GM12878 (cell line): ENCODE data around the gene SPATA22. TPM values are rescaled to one million over a fixed set of nuclear protein-coding genes. Genes with fewer than 3 reads are reported as not detected.

Experiments used
- ATAC-seq: fragments of 200-7000 bp; cut with Tn5 transposase; 3 replicates; pipeline ENCODE4 v1.9.1; 2020; ENCODE audit warnings: mild to moderate bottlenecking, moderate library complexity
- BruUV-seq: library from RNA; stranded (reverse); fragments of 400-500 nt; replicated peaks from 2 replicates; lab custom pipeline; 2021; lab: Mats Ljungman, UMichigan
- CTCF ChIA-PET: fragments of 300-600 bp; sonication (Branson Sonifier 250); formaldehyde crosslinking; extraction: SDS; loops from one replicate; lab custom pipeline; 2021; ENCODE audit warnings: inconsistent platforms; lab: Yijun Ruan, JAX
- POLR2A ChIA-PET: fragments of 350-600 bp; formaldehyde crosslinking; extraction: SDS; loops from one replicate; lab custom pipeline; 2021; ENCODE audit warnings: inconsistent platforms; lab: Charles Lee
- RAD21 ChIA-PET: fragments of 300-600 bp; sonication (Branson Sonifier 250); formaldehyde crosslinking; loops from one replicate; lab custom pipeline; 2023; ENCODE audit warnings: antibody characterized with exemption; ENCODE audit not compliant: unreplicated experiment; lab: Charles Lee
- SMC1A ChIA-PET: fragments of 300-600 bp; sonication (Branson Sonifier 250); formaldehyde crosslinking; loops from one replicate; lab custom pipeline; 2023; ENCODE audit not compliant: unreplicated experiment, uncharacterized antibody; lab: Charles Lee
- DNase-seq: peaks from one replicate; pipeline ENCODE4 v3.0.0-alpha.2; 2011; ENCODE audit warnings: low read depth, low spot score
- FAIRE-seq: peaks from 3 replicates; lab custom pipeline; 2011; peaks lifted over from hg19 to GRCh38; lab: Jason Lieb, UNC
- H2AFZ ChIP-seq: 2 replicates; pipeline ENCODE4 v1.6.0; 2011; ENCODE audit warnings: low read depth, low read length, control low read depth; ENCODE audit not compliant: control insufficient read depth
- H3K27ac ChIP-seq: 2 replicates; pipeline ENCODE4 v1.5.1; 2011; ENCODE audit warnings: control low read depth; ENCODE audit not compliant: control insufficient read depth, insufficient read depth
- H3K27me3 ChIP-seq, 2 experiments: replicated peaks in 1 of 2; 2 replicates each; pipeline versions ENCODE4 v1.6.0 to v1.6.1; 2011; ENCODE audit warnings: low read length in 1 of 2; ENCODE audit not compliant: control insufficient read depth in 2 of 2, insufficient read depth in 2 of 2
- H3K36me3 ChIP-seq, 2 experiments: 2 replicates each; pipeline ENCODE4 v1.5.1; 2011; ENCODE audit warnings: low read length in 1 of 2; ENCODE audit not compliant: control insufficient read depth in 2 of 2, insufficient read depth in 2 of 2
- H3K4me1 ChIP-seq: 2 replicates; pipeline ENCODE4 v1.6.1; 2011; ENCODE audit warnings: mild to moderate bottlenecking, low read length, moderate library complexity, mixed read lengths; ENCODE audit not compliant: control insufficient read depth, insufficient read depth
- H3K4me2 ChIP-seq: 2 replicates; pipeline ENCODE4 v1.6.0; 2011; ENCODE audit warnings: control low read depth; ENCODE audit not compliant: control insufficient read depth, insufficient read depth
- H3K4me3 ChIP-seq: fragments of 200-600 bp; sonication (generic); 2 replicates; pipeline ENCODE4 v1.5.1; 2016
- H3K79me2 ChIP-seq: 2 replicates; pipeline ENCODE4 v1.6.0; 2011; ENCODE audit warnings: low read length; ENCODE audit not compliant: control insufficient read depth, insufficient read depth
- H3K9ac ChIP-seq: 2 replicates; pipeline ENCODE4 v1.8.0; 2011; ENCODE audit warnings: low read length, control low read depth, mixed read lengths; ENCODE audit not compliant: control insufficient read depth, insufficient read depth
- H3K9me3 ChIP-seq: replicated peaks from 3 replicates; pipeline ENCODE4 v1.5.1; 2011; ENCODE audit warnings: mild to moderate bottlenecking, low read length; ENCODE audit not compliant: control insufficient read depth, insufficient read depth
- H4K20me1 ChIP-seq: 2 replicates; pipeline ENCODE4 v1.6.0; 2011; ENCODE audit not compliant: control insufficient read depth, insufficient read depth
- BCL3 ChIP-seq: IDR thresholded peaks from 2 replicates; pipeline ENCODE4 v1.6.1; 2011; ENCODE audit warnings: borderline replicate concordance, low read depth, mild to moderate bottlenecking, moderate library complexity, low read length; ENCODE audit not compliant: insufficient read depth, poor library complexity, severe bottlenecking
- BMI1 ChIP-seq: fragments of 450-650 bp; IDR thresholded peaks from 2 replicates; pipeline ENCODE4 v1.6.1; 2016; ENCODE audit warnings: mild to moderate bottlenecking, moderate library complexity, borderline replicate concordance
- CHD1 ChIP-seq: IDR thresholded peaks from 2 replicates; pipeline ENCODE4 v1.6.1; 2012; ENCODE audit warnings: low read depth, low read length, improper control_type of control experiment
- MYC ChIP-seq: IDR thresholded peaks from 2 replicates; pipeline ENCODE4 v1.6.1; 2011; ENCODE audit warnings: mild to moderate bottlenecking, low read length, moderate library complexity, inconsistent platforms; ENCODE audit not compliant: insufficient read depth, insufficient replicate concordance, insufficient read length, severe bottlenecking
- PBX3 ChIP-seq: IDR thresholded peaks from 2 replicates; pipeline ENCODE4 v1.6.1; 2011; ENCODE audit warnings: mild to moderate bottlenecking, low read depth, low read length, moderate library complexity; ENCODE audit not compliant: insufficient replicate concordance
- RAD21 ChIP-seq: IDR thresholded peaks from 2 replicates; pipeline ENCODE4 v1.6.1; 2011; ENCODE audit warnings: mild to moderate bottlenecking, low read depth, low read length, moderate library complexity; ENCODE audit not compliant: insufficient read depth
- SIX5 ChIP-seq: IDR thresholded peaks from 2 replicates; pipeline ENCODE4 v1.6.1; 2011; ENCODE audit warnings: mild to moderate bottlenecking, low read depth, low read length, moderate library complexity; ENCODE audit not compliant: severe bottlenecking
- SPI1 ChIP-seq: IDR thresholded peaks from 2 replicates; pipeline ENCODE4 v1.6.1; 2011; ENCODE audit warnings: low read depth, mild to moderate bottlenecking, low read length, moderate library complexity, borderline replicate concordance; ENCODE audit not compliant: insufficient read depth
- STAT3 ChIP-seq: IDR thresholded peaks from 2 replicates; pipeline ENCODE4 v1.6.1; 2011; ENCODE audit warnings: low read depth, low read length, improper control_type of control experiment
- TCF7 ChIP-seq: IDR thresholded peaks from 2 replicates; pipeline ENCODE4 v1.6.1; 2014; ENCODE audit warnings: antibody characterized with exemption, borderline replicate concordance
- WGBS: methylation state at CpG from one replicate; pipeline ENCODE4 v1.1.6; 2016; ENCODE audit warnings: low lambda C conversion rate; ENCODE audit not compliant: insufficient replicate concordance, insufficient coverage; ENCODE audit errors: missing lambda C conversion rate; 5-methylcytosine and 5-hydroxymethylcytosine counted together
- in situ Hi-C: fragments of 300-500 bp; cut with MboI; formaldehyde crosslinking; loops from 9 replicates; pipeline ENCODE4 v1.14.3; 2018; ENCODE audit warnings: mixed read lengths
- intact Hi-C: fragments of 100-400 bp; cut with micrococcal nuclease; formaldehyde crosslinking; loops from one replicate; pipeline ENCODE4 v1.14.2; 2022; ENCODE audit not compliant: unreplicated experiment
- polyA plus RNA-seq, 11 experiments: library from polyadenylated mRNA; depleted of rRNA in 4 of 11; unstranded in 6 of 11; stranded (reverse) in 5 of 11; fragments of >200 nt; fragmentation: Nextera tagmentation in 4 of 11; fragmentation: Illumina TruSeq in 1 of 11; extraction: Ambion mirVana in 4 of 11; extraction: Trizol in 1 of 11; gene quantifications; 1 replicate in 1 of 11; 2 replicates in 10 of 11; pipeline versions ENCODE4 v1.2.1 to v1.2.3, GENCODE V29; 2011 to 2016; ENCODE audit warnings: inconsistent platforms in 2 of 11, missing spikeins in 2 of 11, low read depth in 1 of 11
- total RNA-seq, 4 experiments: library from RNA; depleted of rRNA in 3 of 4; stranded (reverse); fragments of >200 nt in 3 of 4; fragmentation: Illumina TruSeq in 1 of 4; extraction: Trizol in 1 of 4; gene quantifications; 2 replicates each; pipeline versions ENCODE4 v1.2.1 to v1.2.3, GENCODE V29; 2013 to 2021
- TF ChIP-seq, protein P1 (sequence below): fragments of 450-650 bp; IDR thresholded peaks from 2 replicates; pipeline ENCODE4 v1.6.1; 2016; ENCODE audit warnings: mild to moderate bottlenecking, moderate library complexity, borderline replicate concordance
- TF ChIP-seq, protein P2 (sequence below): fragments of 450-650 bp; IDR thresholded peaks from 2 replicates; pipeline ENCODE4 v1.6.1; 2017; ENCODE audit warnings: mild to moderate bottlenecking

Gene SPATA22
- total and polyA plus RNA-seq, 10 of the 15 experiments (the other 5 are each of a cell fraction or from before 2014, with no cell fraction given) = not detected

DNA sequence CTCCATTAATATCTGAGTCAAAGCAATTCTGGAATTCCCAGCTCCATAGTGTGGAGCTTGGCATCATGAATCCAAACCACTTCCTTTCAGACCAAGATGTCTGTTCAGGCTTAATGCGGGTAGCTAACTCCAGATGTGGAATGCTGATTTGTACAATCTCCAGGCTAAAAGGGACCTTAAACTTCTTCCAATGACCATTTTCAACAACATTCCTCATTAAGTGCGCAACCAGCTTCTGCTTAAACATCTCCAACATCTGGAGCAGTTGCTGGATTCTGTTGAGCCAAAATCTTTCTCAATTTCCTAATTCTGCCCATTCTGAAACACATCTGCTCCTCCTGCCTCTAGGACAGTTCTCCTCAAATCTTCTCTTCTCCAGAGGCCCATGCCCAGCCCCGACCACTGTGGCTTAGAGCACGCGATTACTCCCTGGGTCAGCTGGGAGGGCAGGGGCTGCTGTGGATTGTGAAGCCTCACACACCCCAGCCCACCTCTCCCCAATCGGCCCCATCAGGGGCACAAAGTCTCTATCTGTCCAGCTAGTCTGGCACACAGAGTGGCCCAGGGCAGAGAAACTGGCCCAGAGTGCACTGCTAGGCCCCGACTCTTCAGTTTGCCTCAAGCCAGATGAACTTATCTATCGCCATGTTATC, 40.4 kb upstream of the SPATA22 start (continued):
- TF ChIP-seq, protein P1, sequence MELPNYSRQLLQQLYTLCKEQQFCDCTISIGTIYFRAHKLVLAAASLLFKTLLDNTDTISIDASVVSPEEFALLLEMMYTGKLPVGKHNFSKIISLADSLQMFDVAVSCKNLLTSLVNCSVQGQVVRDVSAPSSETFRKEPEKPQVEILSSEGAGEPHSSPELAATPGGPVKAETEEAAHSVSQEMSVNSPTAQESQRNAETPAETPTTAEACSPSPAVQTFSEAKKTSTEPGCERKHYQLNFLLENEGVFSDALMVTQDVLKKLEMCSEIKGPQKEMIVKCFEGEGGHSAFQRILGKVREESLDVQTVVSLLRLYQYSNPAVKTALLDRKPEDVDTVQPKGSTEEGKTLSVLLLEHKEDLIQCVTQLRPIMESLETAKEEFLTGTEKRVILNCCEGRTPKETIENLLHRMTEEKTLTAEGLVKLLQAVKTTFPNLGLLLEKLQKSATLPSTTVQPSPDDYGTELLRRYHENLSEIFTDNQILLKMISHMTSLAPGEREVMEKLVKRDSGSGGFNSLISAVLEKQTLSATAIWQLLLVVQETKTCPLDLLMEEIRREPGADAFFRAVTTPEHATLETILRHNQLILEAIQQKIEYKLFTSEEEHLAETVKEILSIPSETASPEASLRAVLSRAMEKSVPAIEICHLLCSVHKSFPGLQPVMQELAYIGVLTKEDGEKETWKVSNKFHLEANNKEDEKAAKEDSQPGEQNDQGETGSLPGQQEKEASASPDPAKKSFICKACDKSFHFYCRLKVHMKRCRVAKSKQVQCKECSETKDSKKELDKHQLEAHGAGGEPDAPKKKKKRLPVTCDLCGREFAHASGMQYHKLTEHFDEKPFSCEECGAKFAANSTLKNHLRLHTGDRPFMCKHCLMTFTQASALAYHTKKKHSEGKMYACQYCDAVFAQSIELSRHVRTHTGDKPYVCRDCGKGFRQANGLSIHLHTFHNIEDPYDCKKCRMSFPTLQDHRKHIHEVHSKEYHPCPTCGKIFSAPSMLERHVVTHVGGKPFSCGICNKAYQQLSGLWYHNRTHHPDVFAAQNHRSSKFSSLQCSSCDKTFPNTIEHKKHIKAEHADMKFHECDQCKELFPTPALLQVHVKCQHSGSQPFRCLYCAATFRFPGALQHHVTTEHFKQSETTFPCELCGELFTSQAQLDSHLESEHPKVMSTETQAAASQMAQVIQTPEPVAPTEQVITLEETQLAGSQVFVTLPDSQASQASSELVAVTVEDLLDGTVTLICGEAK = no peak
- TF ChIP-seq, protein P2, sequence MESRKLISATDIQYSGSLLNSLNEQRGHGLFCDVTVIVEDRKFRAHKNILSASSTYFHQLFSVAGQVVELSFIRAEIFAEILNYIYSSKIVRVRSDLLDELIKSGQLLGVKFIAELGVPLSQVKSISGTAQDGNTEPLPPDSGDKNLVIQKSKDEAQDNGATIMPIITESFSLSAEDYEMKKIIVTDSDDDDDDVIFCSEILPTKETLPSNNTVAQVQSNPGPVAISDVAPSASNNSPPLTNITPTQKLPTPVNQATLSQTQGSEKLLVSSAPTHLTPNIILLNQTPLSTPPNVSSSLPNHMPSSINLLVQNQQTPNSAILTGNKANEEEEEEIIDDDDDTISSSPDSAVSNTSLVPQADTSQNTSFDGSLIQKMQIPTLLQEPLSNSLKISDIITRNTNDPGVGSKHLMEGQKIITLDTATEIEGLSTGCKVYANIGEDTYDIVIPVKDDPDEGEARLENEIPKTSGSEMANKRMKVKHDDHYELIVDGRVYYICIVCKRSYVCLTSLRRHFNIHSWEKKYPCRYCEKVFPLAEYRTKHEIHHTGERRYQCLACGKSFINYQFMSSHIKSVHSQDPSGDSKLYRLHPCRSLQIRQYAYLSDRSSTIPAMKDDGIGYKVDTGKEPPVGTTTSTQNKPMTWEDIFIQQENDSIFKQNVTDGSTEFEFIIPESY = no peak
- no peak for TF ChIP-seq CHD1

DNA sequence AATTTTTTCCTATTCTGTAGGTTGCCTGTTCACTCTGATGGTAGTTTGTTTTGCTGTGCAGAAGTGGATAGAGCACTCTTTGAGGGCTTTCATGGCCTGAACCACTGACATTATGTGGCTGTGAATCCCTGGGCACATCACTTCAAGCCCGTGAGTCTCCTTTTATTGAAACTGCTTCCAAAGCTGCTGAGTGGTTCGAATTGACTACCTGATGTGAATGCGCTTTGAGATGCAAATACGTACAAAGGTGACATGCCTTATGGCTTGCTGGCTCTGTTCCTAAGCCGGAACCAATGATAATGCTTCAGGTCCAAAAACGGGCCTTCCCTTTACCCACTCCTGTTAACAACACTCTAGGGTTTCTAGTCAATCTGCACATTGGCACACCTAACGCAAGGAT, 38.5 kb upstream of the SPATA22 start:
- FAIRE-seq (no peak), DNase-seq (no peak), ATAC-seq (no peak)
- Histone ChIP-seq H3K9ac (no peak overlapping the region), H3K4me1 (no peaks in the 10 kb centered on the region), H3K27ac (no peak overlapping the region), H3K4me3 (no peak overlapping the region), H3K9me3 (no peaks in the 10 kb centered on the region), H3K79me2 (no peaks in the 10 kb centered on the region), H2AFZ (no peak overlapping the region), H4K20me1 (no peaks in the 10 kb centered on the region), H3K36me3 (no peaks in the 10 kb centered on the region; a peak in 1 of 4 replicates), H3K27me3 (no peaks in the 10 kb centered on the region), H3K4me2 (no peak overlapping the region)
- ChIA-PET CTCF (no interaction called here), RAD21 (no interaction called here), SMC1A (no interaction called here), POLR2A (no interaction called here)
- in situ Hi-C loops = no loop called here
- intact Hi-C loops = no loop called here
- WGBS = 67% methylated on average over 7 of the region's 7 CpGs
- BruUV-seq = no TSS peak
- no peak for TF ChIP-seq MYC
- TF ChIP-seq SPI1 = no peak
- no peak for TF ChIP-seq BMI1
- no peak for TF ChIP-seq RAD21
- TF ChIP-seq STAT3 = no peak
- TF ChIP-seq PBX3 = no peak
- TF ChIP-seq SIX5 = no peak
- no peak for TF ChIP-seq BCL3
- TF ChIP-seq TCF7 = no peak
